ENCODE measurements around the gene VPS26B. TPM values are rescaled to one million over a fixed set of nuclear protein-coding genes. Genes with fewer than 3 reads are reported as not detected.

VPS26B gene
- total and polyA plus RNA-seq, 9 of the 15 experiments (the other 6 are each of a cell fraction or from before 2014, with no cell fraction given) = 3.5 to 43.3 (median 27.4) TPM

DNA sequence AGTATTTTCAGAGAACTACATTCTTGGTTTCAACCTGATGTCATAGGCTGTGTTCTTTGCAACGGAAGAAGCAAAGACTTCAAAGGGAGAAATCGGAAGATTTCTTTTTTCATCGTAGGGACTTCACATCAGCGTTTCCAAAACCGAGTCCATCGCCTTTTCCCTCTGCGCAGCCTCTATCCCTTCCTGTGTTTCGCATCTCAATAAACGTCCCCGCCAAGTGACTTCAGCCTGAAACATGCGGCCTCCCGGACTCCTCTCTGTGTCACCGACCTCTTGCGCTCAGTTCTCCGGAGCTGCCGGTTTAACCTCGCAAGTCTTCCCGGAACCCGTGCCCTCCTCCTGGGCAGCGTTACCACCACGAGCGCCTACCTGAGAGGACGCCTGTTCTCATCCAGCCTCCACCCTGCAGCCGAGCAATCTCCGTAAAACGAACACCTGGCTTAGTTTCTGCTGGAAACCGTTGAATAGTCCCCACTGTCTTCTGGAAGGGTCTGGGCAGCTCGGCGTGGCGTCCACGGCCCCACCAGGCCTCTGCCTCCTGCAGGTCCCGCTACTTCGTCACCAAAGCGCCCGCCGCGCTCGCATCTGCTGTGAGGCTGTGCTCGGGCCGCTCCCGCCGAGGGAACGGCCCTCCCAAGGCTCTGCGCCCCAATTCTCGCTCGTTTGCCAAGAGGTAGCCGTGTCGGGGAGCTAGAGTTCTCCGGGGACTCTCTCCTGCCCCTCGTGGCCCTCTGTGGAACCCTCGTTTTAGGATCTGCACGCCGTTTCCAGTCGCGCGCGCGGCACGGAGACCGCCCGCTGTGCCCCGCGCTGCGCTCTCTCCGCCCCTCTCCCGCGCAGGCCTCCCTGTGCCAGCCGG is 51.3 kb downstream of the VPS26B start, which contains the start of gene GLB1L3 (continued):
- TF ChIP-seq, protein P1, sequence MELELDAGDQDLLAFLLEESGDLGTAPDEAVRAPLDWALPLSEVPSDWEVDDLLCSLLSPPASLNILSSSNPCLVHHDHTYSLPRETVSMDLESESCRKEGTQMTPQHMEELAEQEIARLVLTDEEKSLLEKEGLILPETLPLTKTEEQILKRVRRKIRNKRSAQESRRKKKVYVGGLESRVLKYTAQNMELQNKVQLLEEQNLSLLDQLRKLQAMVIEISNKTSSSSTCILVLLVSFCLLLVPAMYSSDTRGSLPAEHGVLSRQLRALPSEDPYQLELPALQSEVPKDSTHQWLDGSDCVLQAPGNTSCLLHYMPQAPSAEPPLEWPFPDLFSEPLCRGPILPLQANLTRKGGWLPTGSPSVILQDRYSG (tag; conservative IDR thresholded peaks at IDR 0.05; ENCODE audit: low read depth) = no peak
- peak; percentile 44; the same call in 1 of the 2 replicates for TF ChIP-seq RNF2 (IDR thresholded peaks at IDR 0.05)
- TF ChIP-seq, protein P2, sequence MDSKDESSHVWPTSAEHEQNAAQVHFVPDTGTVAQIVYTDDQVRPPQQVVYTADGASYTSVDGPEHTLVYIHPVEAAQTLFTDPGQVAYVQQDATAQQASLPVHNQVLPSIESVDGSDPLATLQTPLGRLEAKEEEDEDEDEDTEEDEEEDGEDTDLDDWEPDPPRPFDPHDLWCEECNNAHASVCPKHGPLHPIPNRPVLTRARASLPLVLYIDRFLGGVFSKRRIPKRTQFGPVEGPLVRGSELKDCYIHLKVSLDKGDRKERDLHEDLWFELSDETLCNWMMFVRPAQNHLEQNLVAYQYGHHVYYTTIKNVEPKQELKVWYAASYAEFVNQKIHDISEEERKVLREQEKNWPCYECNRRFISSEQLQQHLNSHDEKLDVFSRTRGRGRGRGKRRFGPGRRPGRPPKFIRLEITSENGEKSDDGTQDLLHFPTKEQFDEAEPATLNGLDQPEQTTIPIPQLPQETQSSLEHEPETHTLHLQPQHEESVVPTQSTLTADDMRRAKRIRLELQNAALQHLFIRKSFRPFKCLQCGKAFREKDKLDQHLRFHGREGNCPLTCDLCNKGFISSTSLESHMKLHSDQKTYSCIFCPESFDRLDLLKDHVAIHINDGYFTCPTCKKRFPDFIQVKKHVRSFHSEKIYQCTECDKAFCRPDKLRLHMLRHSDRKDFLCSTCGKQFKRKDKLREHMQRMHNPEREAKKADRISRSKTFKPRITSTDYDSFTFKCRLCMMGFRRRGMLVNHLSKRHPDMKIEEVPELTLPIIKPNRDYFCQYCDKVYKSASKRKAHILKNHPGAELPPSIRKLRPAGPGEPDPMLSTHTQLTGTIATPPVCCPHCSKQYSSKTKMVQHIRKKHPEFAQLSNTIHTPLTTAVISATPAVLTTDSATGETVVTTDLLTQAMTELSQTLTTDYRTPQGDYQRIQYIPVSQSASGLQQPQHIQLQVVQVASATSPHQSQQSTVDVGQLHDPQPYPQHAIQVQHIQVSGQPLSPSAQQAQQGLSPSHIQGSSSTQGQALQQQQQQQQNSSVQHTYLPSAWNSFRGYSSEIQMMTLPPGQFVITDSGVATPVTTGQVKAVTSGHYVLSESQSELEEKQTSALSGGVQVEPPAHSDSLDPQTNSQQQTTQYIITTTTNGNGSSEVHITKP (IDR thresholded peaks at IDR 0.05; ENCODE audit: partially characterized antibody) = no peak
- TF ChIP-seq, protein P3, sequence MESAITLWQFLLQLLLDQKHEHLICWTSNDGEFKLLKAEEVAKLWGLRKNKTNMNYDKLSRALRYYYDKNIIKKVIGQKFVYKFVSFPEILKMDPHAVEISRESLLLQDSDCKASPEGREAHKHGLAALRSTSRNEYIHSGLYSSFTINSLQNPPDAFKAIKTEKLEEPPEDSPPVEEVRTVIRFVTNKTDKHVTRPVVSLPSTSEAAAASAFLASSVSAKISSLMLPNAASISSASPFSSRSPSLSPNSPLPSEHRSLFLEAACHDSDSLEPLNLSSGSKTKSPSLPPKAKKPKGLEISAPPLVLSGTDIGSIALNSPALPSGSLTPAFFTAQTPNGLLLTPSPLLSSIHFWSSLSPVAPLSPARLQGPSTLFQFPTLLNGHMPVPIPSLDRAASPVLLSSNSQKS (CRISPR knock-in tag; IDR thresholded peaks at IDR 0.05) = no peak
- TF ChIP-seq GABPB2 (CRISPR knock-in tag; conservative IDR thresholded peaks at IDR 0.05) = no peak
- TF ChIP-seq, protein P4, sequence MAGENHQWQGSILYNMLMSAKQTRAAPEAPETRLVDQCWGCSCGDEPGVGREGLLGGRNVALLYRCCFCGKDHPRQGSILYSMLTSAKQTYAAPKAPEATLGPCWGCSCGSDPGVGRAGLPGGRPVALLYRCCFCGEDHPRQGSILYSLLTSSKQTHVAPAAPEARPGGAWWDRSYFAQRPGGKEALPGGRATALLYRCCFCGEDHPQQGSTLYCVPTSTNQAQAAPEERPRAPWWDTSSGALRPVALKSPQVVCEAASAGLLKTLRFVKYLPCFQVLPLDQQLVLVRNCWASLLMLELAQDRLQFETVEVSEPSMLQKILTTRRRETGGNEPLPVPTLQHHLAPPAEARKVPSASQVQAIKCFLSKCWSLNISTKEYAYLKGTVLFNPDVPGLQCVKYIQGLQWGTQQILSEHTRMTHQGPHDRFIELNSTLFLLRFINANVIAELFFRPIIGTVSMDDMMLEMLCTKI (IDR thresholded peaks at IDR 0.05; ENCODE audit: partially characterized antibody) = no peak
- TF ChIP-seq, protein P5, sequence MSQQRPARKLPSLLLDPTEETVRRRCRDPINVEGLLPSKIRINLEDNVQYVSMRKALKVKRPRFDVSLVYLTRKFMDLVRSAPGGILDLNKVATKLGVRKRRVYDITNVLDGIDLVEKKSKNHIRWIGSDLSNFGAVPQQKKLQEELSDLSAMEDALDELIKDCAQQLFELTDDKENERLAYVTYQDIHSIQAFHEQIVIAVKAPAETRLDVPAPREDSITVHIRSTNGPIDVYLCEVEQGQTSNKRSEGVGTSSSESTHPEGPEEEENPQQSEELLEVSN (IDR thresholded peaks at IDR 0.05; ENCODE audit: borderline replicate concordance in 1 of 2, extremely low read depth in 1 of 2, insufficient read depth in 1 of 2, insufficient read length in 1 of 2, low read depth in 1 of 2, low read length in 1 of 2, poor library complexity in 1 of 2, severe bottlenecking in 1 of 2) = peak in 1 of 2 experiments; percentile 18
- TF ChIP-seq ZFP36 (IDR thresholded peaks at IDR 0.05; ENCODE audit: low read depth, low read length, partially characterized antibody) = peak; percentile 10
- TF ChIP-seq TEAD4 (IDR thresholded peaks at IDR 0.05; ENCODE audit: low read length) = no peak
- TF ChIP-seq TEAD4 (CRISPR knock-in tag; IDR thresholded peaks at IDR 0.05; ENCODE audit: borderline replicate concordance) = no peak
- TF ChIP-seq PTRF (tag; IDR thresholded peaks at IDR 0.05) = no peak
- TF ChIP-seq, protein P6, sequence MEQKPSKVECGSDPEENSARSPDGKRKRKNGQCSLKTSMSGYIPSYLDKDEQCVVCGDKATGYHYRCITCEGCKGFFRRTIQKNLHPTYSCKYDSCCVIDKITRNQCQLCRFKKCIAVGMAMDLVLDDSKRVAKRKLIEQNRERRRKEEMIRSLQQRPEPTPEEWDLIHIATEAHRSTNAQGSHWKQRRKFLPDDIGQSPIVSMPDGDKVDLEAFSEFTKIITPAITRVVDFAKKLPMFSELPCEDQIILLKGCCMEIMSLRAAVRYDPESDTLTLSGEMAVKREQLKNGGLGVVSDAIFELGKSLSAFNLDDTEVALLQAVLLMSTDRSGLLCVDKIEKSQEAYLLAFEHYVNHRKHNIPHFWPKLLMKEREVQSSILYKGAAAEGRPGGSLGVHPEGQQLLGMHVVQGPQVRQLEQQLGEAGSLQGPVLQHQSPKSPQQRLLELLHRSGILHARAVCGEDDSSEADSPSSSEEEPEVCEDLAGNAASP (IDR thresholded peaks at IDR 0.05) = no peak

All from K562 (cell line).